IMR-90 (cell line): ENCODE results near the gene SDR9C7. TPM values are rescaled to one million over a fixed set of nuclear protein-coding genes. Genes with fewer than 3 reads are reported as not detected.
"Not testable (repeated sequence)": the region's sequence is repeated elsewhere in the genome, so short reads cannot be mapped to it uniquely, and the experiment has no call there.

Experiments
- ATAC-seq: fragments of 200-7000 bp; cut with Tn5 transposase; 2 replicates; pipeline ENCODE4 v1.9.1; 2020; ENCODE audit warnings: low read depth, mild to moderate bottlenecking, moderate library complexity
- BruUV-seq: library from RNA; stranded (reverse); fragments of 400-500 nt; replicated peaks from 2 replicates; lab custom pipeline; 2021; lab: Mats Ljungman, UMichigan
- CTCF ChIA-PET: fragments of 300-600 bp; formaldehyde crosslinking; extraction: SDS; loops from one replicate; lab custom pipeline; 2021; ENCODE audit warnings: antibody characterized with exemption; lab: Yijun Ruan, JAX
- POLR2A ChIA-PET: fragments of 300-600 bp; sonication (Branson Sonifier 250); formaldehyde crosslinking; loops from one replicate; lab custom pipeline; 2022; ENCODE audit warnings: antibody characterized with exemption; ENCODE audit not compliant: unreplicated experiment; lab: Charles Lee
- DNase-seq: peaks from one replicate; pipeline ENCODE4 v3.0.0; 2013
- H2AFZ ChIP-seq: replicated peaks from 2 replicates; pipeline ENCODE3; 2013; ENCODE audit warnings: low read length, mild to moderate bottlenecking; ENCODE audit not compliant: poor library complexity
- H2AK5ac ChIP-seq: 2 replicates; pipeline ENCODE4 v1.6.1; 2013; ENCODE audit warnings: low read depth, low read length, inconsistent platforms
- H2AK9ac ChIP-seq: replicated peaks from 2 replicates; pipeline ENCODE3; 2013; ENCODE audit warnings: mild to moderate bottlenecking, low read depth, low read length, moderate library complexity; ENCODE audit not compliant: poor library complexity
- H2BK120ac ChIP-seq: 2 replicates; pipeline ENCODE4 v1.6.1; 2013; ENCODE audit warnings: low read depth, low read length, inconsistent platforms
- H2BK15ac ChIP-seq: 3 replicates; pipeline ENCODE4 v1.6.1; 2013; ENCODE audit warnings: low read depth, low read length, inconsistent platforms
- H2BK20ac ChIP-seq: 2 replicates; pipeline ENCODE4 v1.6.1; 2013; ENCODE audit warnings: low read depth, mild to moderate bottlenecking, inconsistent platforms, low read length, moderate library complexity
- H2BK5ac ChIP-seq: 2 replicates; pipeline ENCODE4 v1.6.1; 2013; ENCODE audit warnings: mild to moderate bottlenecking, low read depth, low read length, inconsistent platforms; ENCODE audit not compliant: poor library complexity, severe bottlenecking
- H3K14ac ChIP-seq: replicated peaks from 2 replicates; pipeline ENCODE4 v1.6.1; 2013; ENCODE audit warnings: low read depth, low read length, inconsistent platforms
- H3K18ac ChIP-seq: 2 replicates; pipeline ENCODE4 v1.6.1; 2013; ENCODE audit warnings: low read depth, low read length, control low read depth
- H3K23ac ChIP-seq: 2 replicates; pipeline ENCODE4 v1.6.1; 2013; ENCODE audit warnings: low read depth, low read length, inconsistent platforms
- H3K27ac ChIP-seq: 2 replicates; pipeline ENCODE4 v1.5.1; 2013; ENCODE audit warnings: mild to moderate bottlenecking, control low read depth, low read length; ENCODE audit not compliant: insufficient read depth
- H3K27me3 ChIP-seq: 2 replicates; pipeline ENCODE4 v1.6.1; 2013; ENCODE audit warnings: low read length; ENCODE audit not compliant: control insufficient read depth, insufficient read depth
- H3K36me3 ChIP-seq: 2 replicates; pipeline ENCODE4 v1.6.1; 2013; ENCODE audit warnings: low read length, mixed read lengths; ENCODE audit not compliant: control insufficient read depth, insufficient read depth
- H3K4ac ChIP-seq: 2 replicates; pipeline ENCODE4 v1.6.1; 2013; ENCODE audit warnings: low read depth, low read length, inconsistent platforms
- H3K4me1 ChIP-seq: 2 replicates; pipeline ENCODE4 v1.6.1; 2013; ENCODE audit warnings: low read length, mixed read lengths; ENCODE audit not compliant: control insufficient read depth, insufficient read depth
- H3K4me2 ChIP-seq: 2 replicates; pipeline ENCODE4 v1.6.1; 2013; ENCODE audit warnings: low read depth, mild to moderate bottlenecking, control low read depth, low read length, moderate library complexity
- H3K4me3 ChIP-seq: 2 replicates; pipeline ENCODE4 v1.5.1; 2013; ENCODE audit warnings: low read depth, mild to moderate bottlenecking, control low read depth, low read length, moderate library complexity; ENCODE audit not compliant: insufficient read depth
- H3K56ac ChIP-seq: 2 replicates; pipeline ENCODE4 v1.6.1; 2013; ENCODE audit warnings: low read length, inconsistent platforms; ENCODE audit not compliant: insufficient read depth; ENCODE audit errors: extremely low read depth
- H3K79me1 ChIP-seq, 2 experiments: 2 replicates each; pipeline ENCODE4 v1.6.1; 2013; ENCODE audit warnings: low read length in 2 of 2, inconsistent platforms in 1 of 2, low read depth in 1 of 2
- H3K9ac ChIP-seq: 2 replicates; pipeline ENCODE4 v1.6.1; 2013; ENCODE audit warnings: low read depth, low read length, control low read depth
- H3K9me1 ChIP-seq: 2 replicates; pipeline ENCODE4 v1.6.1; 2013; ENCODE audit warnings: low read length, inconsistent platforms; ENCODE audit not compliant: insufficient read depth
- H3K9me3 ChIP-seq: 2 replicates; pipeline ENCODE4 v1.6.1; 2013; ENCODE audit warnings: low read length; ENCODE audit not compliant: control insufficient read depth, insufficient read depth
- H4K20me1 ChIP-seq: 2 replicates; pipeline ENCODE4 v1.6.1; 2013; ENCODE audit warnings: low read length, inconsistent platforms; ENCODE audit not compliant: insufficient read depth
- H4K5ac ChIP-seq: 2 replicates; pipeline ENCODE4 v1.6.1; 2013; ENCODE audit warnings: mild to moderate bottlenecking, low read depth, low read length, control low read depth
- H4K8ac ChIP-seq, 2 experiments: 2 replicates each; pipeline ENCODE4 v1.6.1; 2013; ENCODE audit warnings: low read depth in 2 of 2, low read length in 2 of 2, control low read depth in 1 of 2, inconsistent platforms in 1 of 2
- H4K91ac ChIP-seq: 2 replicates; pipeline ENCODE4 v1.6.1; 2013; ENCODE audit warnings: low read depth, low read length, inconsistent platforms; ENCODE audit not compliant: insufficient read depth
- WGBS, 2 experiments: methylation state at CpG; one replicate each; pipeline versions ENCODE4 v1.1.5 to v1.1.7; 2013; ENCODE audit warnings: missing lambda C conversion rate in 2 of 2; ENCODE audit not compliant: insufficient read length in 1 of 2; ENCODE audit errors: extremely low coverage in 2 of 2; 5-methylcytosine and 5-hydroxymethylcytosine counted together
- dilution Hi-C: fragments of 300-500 bp; cut with HindIII; formaldehyde crosslinking; loops from one replicate; pipeline ENCODE4 v1.14.3; 2018; ENCODE audit warnings: low sequenced_read_pairs; ENCODE audit not compliant: unreplicated experiment
- in situ Hi-C: fragments of 300-500 bp; cut with MboI; formaldehyde crosslinking; loops from 3 replicates; pipeline ENCODE4 v1.14.3; 2019; ENCODE audit warnings: low sequenced_read_pairs, inconsistent platforms, mixed read lengths
- intact Hi-C: fragments of 100-400 bp; cut with micrococcal nuclease; formaldehyde crosslinking; loops from 2 replicates; pipeline ENCODE4 v1.10.0; 2022
- polyA plus RNA-seq, 3 experiments: library from polyadenylated mRNA; depleted of rRNA; stranded (reverse); fragments of >200 nt; gene quantifications; 2 replicates each; pipeline ENCODE4 v1.2.3, GENCODE V29; 2012; ENCODE audit warnings: low replicate concordance in 1 of 3
- total RNA-seq: library from RNA; depleted of rRNA; stranded (reverse); fragments of >200 nt; gene quantifications from 2 replicates; pipeline ENCODE4 v1.2.3, GENCODE V29; 2012

Gene SDR9C7
- total and polyA plus RNA-seq, 2 of the 4 experiments (the other 2 are of a cell fraction) = not detected

DNA sequence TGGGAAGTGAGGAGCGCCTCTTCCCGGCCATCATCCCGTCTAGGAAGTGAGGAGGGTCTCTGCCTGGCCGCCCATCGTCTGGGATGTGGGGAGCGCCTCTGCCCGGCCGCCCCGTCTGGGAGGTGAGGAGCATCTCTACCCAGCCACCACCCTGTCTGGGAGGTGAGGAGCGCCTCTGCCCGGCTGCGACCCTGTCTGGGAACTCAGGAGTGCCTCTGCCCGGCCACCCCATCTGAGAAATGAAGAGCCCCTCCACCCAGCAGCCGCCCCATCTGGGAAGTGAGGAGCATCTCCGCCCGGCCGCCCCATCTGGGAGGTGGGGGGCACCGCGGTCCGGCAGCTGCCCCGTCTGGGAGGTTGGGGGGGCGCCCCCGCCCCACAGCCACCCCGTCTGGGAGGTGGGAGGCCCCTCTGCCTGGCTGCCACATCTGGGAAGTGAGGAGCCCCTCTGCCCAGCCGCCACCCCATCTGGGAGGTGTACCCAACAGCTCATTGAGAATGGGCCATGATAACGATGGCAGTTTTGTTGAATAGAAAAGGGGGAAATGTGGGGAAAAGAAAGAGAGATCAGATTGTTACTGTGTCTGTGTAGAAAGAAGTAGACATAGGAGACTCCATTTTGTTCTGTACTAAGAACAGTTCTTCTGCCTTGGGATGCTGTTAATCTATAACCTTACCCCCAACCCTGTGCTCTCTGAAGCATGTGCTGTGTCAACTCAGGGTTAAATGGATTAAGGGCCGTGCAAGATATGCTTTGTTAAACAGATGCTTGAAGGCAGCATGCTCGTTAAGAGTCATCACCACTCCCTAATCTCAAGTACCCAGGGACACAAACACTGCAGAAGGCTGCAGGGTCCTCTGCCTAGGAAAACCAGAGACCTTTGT, 54.7 kb downstream of the SDR9C7 start:
- H3K14ac ChIP-seq, CTCF ChIA-PET, dilution Hi-C loops, H2BK120ac ChIP-seq, H3K56ac ChIP-seq, H2AFZ ChIP-seq, H4K91ac ChIP-seq, H2AK5ac ChIP-seq, H3K9me3 ChIP-seq, ATAC-seq, BruUV-seq, H3K9ac ChIP-seq, H3K79me1 ChIP-seq, DNase-seq, H3K4me1 ChIP-seq, H3K18ac ChIP-seq, H3K4me3 ChIP-seq, H4K5ac ChIP-seq, H3K9me1 ChIP-seq, H3K4me2 ChIP-seq, H4K8ac ChIP-seq, intact Hi-C loops, H4K20me1 ChIP-seq, H2AK9ac ChIP-seq, in situ Hi-C loops, H3K23ac ChIP-seq, H2BK15ac ChIP-seq, H2BK5ac ChIP-seq, H3K27ac ChIP-seq, H3K4ac ChIP-seq, H2BK20ac ChIP-seq, H3K27me3 ChIP-seq, H3K36me3 ChIP-seq, POLR2A ChIA-PET: not testable (repeated sequence)
- WGBS, 2 experiments = no CpG with 5 or more reads among the region's 28 CpGs
